ENCODE results near the gene APLP2.
"Not testable (repeated sequence)": the region's sequence is repeated elsewhere in the genome, so short reads cannot be mapped to it uniquely, and the experiment has no call there.

The APLP2 gene

DNA sequence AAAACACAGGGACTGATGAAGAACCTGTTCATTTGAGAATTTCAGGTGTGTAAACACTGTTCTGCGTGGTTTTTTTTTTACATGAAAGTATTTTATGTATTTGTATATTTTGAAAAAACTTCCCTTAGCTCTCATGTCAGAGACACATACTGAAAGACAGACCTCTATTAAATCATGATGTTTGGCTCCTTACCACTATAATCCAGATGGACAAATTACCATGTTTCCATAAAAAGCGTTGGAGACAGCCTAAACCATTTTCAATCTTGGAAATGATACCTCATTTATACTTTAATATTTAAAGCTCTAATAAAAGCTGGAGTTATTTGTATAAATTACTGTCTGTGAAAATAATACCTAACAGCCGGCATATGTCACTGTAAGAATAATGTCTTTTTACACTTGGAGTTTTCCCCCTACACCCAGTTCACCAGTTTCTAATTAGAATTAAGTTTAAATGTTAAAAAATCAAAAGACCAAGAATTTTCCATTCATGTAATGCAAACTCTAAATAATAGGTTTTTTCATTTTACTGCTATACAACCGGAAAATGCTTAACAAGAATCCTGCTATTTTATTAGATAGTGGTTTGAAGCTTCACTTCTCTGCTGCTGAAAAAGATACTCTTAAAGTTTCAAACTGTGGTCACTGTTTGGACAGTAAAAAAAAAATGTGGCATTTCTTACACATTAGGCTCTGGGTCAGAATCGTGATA lies 30.8 kb downstream of the APLP2 start:
- Histone ChIP-seq H3K4me3 (ENCODE audit: low read length) (no peak overlapping the region), H3K4me1 (ENCODE audit: insufficient read depth, low read length) (no peaks in the 10 kb centered on the region), H3K36me3 (ENCODE audit: insufficient read depth, low read length) (no peaks in the 10 kb centered on the region), H3K9me3 (ENCODE audit: low read length) (no peaks in the 10 kb centered on the region), H2AFZ (ENCODE audit: low read depth, low read length) (no peak overlapping the region), H3K27me3 (ENCODE audit: insufficient read depth, low read length) (no peaks in the 10 kb centered on the region)

DNA sequence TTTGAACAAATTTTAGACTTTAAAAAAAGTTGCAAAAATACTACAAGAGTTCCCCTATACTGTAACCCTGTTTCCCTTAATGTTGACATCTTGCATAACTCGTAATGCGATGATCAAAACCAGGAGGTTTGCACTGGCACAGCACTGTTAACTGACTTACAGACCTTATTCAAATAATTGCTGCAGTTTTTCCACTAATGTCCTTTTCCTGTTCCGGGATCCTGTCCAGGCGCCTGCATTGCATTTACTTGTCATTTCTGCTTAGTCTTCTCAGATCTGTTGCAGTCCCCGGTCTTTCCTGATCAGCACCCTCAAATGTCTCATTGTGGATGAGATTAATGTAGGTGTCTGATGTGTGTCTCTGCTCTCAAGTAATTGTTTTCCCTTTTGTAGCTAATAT lies 32.0 kb downstream of the APLP2 start:
- Histone ChIP-seq H2AFZ (ENCODE audit: low read depth, low read length) (no peak overlapping the region), H3K9me3 (ENCODE audit: low read length) (no peaks in the 10 kb centered on the region), H3K27me3 (ENCODE audit: insufficient read depth, low read length) (no peaks in the 10 kb centered on the region), H3K4me3 (ENCODE audit: low read length) (no peak overlapping the region), H3K36me3 (ENCODE audit: insufficient read depth, low read length) (no peaks in the 10 kb centered on the region), H3K4me1 (ENCODE audit: insufficient read depth, low read length) (no peaks in the 10 kb centered on the region)

DNA sequence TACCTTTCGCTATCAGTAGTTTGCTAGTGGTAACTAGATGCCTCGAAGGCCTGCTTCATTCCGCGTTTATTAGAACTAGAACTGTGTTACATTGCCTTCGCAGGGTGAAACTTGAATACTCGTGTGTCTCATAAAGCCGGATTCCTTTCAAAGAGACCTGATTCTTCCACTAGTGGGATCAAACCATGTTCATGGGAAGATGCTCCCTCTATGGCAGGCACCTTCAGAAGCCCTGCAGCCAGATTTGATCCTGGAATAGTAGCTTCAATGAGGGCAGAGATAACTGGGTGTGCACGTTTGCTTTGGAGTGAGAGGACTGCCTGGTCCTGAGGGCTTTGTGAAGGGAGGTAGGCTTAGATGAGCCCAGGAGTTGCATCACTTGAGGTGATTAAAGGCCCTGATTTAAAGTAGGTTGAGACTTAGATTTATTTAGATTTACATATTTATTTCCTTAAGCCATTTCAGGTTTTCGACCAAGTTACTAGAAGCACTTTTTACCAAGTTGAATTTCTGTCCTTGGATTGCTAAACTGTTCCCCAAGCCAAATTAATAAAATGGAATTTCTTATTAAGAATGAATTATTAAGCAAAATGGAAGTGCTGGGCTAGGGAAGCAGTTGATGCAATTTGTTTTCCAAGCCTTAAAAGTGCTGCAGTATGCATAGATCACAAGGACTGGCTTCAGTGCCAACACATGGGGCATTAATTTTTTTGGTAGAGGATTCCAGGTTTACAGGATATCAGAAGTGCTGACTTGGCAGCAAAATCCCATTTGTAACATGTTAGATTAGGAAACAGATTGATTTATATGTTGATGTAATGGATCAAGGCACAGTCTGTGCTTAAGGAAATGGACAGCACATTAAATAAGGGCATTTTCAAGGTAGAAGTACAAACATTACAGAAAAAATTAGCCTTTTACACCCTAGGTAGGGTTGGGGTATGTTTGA lies 32.9 kb downstream of the APLP2 start:
- no peak overlapping the region for H3K4me3 ChIP-seq (ENCODE audit: low read length)
- H3K36me3 ChIP-seq (ENCODE audit: insufficient read depth, low read length), result peaks cover 2% of the 10 kb centered on the region
- no peaks in the 10 kb centered on the region for H3K27me3 ChIP-seq (ENCODE audit: insufficient read depth, low read length)
- H2AFZ ChIP-seq (ENCODE audit: low read depth, low read length), result no peak overlapping the region
- H3K9me3 ChIP-seq (ENCODE audit: low read length), result no peaks in the 10 kb centered on the region
- no peaks in the 10 kb centered on the region for H3K4me1 ChIP-seq (ENCODE audit: insufficient read depth, low read length)

DNA sequence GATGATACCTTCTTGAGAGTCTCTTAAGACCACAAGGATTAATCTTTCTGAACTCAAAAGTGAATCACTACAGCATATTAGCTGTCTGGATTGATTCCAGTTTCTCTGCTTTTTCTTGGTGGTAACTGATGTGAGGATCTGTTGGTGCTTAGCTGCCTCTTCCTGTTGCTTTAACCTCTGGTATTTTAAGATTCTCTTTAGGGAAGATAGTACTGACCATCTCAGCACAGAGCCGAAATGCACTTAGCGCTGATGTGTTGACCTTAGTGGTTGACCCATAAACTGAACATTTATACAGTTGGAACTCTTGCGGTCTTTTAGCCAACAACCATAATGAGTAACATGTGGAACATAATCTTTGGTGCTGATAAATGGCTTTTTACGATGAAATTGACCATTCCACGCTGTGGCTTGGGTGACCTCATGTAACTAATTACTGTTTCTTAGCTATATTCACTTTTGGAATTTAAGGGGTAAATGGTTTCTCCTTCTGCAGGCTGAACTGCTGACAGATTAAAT lies 33.7 kb downstream of the APLP2 start:
- Histone ChIP-seq H3K4me3 (ENCODE audit: low read length) (no peak overlapping the region), H3K9me3 (ENCODE audit: low read length) (no peaks in the 10 kb centered on the region), H3K27me3 (ENCODE audit: insufficient read depth, low read length) (no peaks in the 10 kb centered on the region), H2AFZ (ENCODE audit: low read depth, low read length) (no peak overlapping the region), H3K36me3 (ENCODE audit: insufficient read depth, low read length) (peaks cover 2% of the 10 kb centered on the region), H3K4me1 (ENCODE audit: insufficient read depth, low read length) (no peaks in the 10 kb centered on the region)

DNA sequence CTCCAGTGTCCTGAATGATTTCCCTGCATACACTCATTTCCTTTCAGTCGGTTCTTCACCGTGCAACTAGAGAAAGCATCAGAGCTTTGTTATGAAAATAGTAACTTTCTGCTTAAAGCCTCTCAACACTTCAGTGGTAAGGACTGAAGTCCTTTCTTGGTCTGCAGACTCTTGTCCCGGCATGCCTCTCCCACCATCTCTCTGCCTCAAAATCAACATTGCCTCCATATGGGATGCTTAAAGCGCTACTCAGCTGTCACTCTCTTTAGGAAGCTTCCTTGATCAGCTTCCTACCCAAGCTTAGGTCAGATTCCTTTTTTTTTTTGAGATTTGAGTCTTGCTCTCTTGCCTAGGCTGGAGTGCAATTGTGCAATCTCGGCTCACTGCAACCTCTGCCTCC lies 36.7 kb downstream of the APLP2 start:
- H3K4me1 ChIP-seq (ENCODE audit: insufficient read depth, low read length), result no peaks in the 10 kb centered on the region
- H3K9me3 ChIP-seq (ENCODE audit: low read length), result no peaks in the 10 kb centered on the region
- no peak overlapping the region for H3K4me3 ChIP-seq (ENCODE audit: low read length)
- H3K36me3 ChIP-seq (ENCODE audit: insufficient read depth, low read length), result peaks cover 24% of the 10 kb centered on the region
- no peaks in the 10 kb centered on the region for H3K27me3 ChIP-seq (ENCODE audit: insufficient read depth, low read length)
- no peak overlapping the region for H2AFZ ChIP-seq (ENCODE audit: low read depth, low read length)

DNA sequence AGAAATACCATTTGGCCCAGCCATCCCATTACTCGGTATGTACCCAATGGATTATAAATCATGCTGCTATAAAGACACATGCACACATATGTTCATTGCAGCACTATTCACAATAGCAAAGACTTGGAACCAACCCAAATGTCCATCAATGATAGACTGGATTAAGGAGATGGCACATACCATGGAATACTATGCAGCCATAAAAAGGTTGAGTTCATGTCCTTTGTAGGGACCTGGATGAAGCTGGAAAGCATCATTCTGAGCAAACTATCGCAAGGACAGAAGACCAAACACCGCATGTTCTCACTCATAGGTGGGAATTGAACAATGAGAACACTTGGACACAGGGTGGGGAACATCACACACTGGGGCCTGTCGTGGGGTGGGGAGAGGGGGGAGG lies 39.0 kb downstream of the APLP2 start:
- not testable (repeated sequence) for H3K4me3 ChIP-seq (ENCODE audit: low read length); H3K27me3 ChIP-seq (ENCODE audit: insufficient read depth, low read length); H3K4me1 ChIP-seq (ENCODE audit: insufficient read depth, low read length); H3K9me3 ChIP-seq (ENCODE audit: low read length); H2AFZ ChIP-seq (ENCODE audit: low read depth, low read length)
- H3K36me3 ChIP-seq (ENCODE audit: insufficient read depth, low read length), result peaks cover 46% of the 10 kb centered on the region

DNA sequence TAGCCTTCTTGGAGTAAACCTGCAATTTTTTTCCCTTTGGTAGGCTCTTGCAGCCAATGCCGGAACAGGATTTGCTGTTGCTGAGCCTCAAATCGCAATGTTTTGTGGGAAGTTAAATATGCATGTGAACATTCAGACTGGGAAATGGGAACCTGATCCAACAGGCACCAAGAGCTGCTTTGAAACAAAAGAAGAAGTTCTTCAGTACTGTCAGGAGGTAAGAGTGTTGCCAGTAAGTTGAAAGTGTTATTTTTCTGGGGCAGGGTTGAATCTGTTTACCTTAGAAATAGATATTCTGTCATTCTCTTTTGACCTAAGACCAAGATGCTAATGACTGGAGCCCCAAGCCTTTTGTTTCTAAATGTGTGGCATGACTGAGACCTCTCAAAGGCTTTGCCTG lies 39.7 kb downstream of the APLP2 start:
- Histone ChIP-seq H2AFZ (ENCODE audit: low read depth, low read length) (no peak overlapping the region), H3K9me3 (ENCODE audit: low read length) (no peaks in the 10 kb centered on the region), H3K36me3 (ENCODE audit: insufficient read depth, low read length) (peaks cover 52% of the 10 kb centered on the region), H3K4me1 (ENCODE audit: insufficient read depth, low read length) (no peaks in the 10 kb centered on the region), H3K27me3 (ENCODE audit: insufficient read depth, low read length) (no peaks in the 10 kb centered on the region), H3K4me3 (ENCODE audit: low read length) (no peak overlapping the region)

DNA sequence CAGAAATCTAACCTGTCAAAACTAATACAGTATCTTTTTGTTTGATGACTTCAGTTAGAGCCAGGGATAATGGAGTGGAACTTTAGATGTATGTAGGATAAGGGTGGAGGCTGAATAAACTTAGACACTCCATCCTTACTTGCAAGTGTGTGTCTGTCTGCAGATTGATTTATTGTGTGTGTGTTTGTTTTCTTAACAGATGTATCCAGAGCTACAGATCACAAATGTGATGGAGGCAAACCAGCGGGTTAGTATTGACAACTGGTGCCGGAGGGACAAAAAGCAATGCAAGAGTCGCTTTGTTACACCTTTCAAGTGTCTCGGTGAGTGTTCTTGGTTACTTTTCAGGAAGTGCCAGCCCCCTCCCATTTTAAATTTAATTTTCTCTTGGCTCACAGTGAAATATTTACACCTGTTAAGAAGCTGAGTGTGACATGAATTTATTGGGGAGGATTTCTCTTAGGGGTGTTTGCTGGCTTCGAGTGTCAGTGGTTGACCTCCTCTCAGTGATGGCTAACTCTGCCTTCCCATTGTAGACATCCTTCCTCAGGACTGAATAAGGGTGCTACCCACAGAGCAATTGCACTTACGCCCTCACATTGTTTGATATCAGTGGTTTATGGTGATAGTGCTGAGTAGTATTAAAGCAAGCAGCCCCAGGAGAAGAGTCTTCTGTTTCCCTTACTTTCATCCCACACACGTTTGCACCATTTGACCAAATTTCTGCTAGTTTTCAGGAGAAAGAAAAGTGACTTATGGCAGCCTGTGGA lies 40.8 kb downstream of the APLP2 start:
- no peak overlapping the region for H2AFZ ChIP-seq (ENCODE audit: low read depth, low read length)
- H3K36me3 ChIP-seq (ENCODE audit: insufficient read depth, low read length), result peaks cover 57% of the 10 kb centered on the region
- H3K4me1 ChIP-seq (ENCODE audit: insufficient read depth, low read length), result no peaks in the 10 kb centered on the region
- no peaks in the 10 kb centered on the region for H3K27me3 ChIP-seq (ENCODE audit: insufficient read depth, low read length)
- no peak overlapping the region for H3K4me3 ChIP-seq (ENCODE audit: low read length)
- H3K9me3 ChIP-seq (ENCODE audit: low read length), result no peaks in the 10 kb centered on the region

DNA sequence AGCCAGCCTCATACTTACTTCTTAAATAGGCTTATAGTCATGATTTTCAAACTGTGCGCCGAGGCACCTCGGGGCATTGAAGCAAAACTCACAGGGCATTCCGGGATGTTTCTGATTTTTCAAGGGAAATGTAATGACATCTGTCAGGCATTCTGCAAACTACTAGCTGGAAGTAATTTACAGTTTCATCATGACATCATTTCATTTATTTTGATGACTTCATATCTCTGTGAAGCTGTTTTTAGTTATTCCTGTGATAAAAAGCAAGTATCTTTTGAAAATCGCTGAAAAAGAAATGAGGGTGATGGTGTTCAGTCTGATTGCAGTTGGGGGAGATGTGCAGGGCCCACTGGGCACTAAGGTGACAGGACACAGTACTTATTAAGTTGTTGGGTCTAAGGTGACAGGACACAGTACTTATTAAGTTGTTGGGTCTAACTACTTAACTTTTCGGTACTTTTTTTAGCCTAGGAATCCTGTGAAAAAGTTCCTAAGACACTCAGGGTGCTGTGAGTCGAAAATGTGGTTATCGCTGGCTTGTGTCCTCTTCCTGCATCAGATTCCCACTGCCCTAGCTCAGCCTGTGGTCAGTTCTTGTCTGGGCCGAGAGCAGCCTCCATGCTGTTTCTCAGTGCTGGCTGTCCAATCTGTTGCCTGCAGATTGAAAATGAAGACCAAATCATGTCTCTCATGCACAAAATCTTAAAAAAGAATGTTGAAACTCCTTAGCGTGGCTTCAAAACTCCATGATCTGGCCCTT lies 42.6 kb downstream of the APLP2 start:
- H3K4me1 ChIP-seq (ENCODE audit: insufficient read depth, low read length), result no peaks in the 10 kb centered on the region
- peaks cover 61% of the 10 kb centered on the region for H3K36me3 ChIP-seq (ENCODE audit: insufficient read depth, low read length)
- no peak overlapping the region for H3K4me3 ChIP-seq (ENCODE audit: low read length)
- no peaks in the 10 kb centered on the region for H3K9me3 ChIP-seq (ENCODE audit: low read length)
- no peaks in the 10 kb centered on the region for H3K27me3 ChIP-seq (ENCODE audit: insufficient read depth, low read length)
- no peak overlapping the region for H2AFZ ChIP-seq (ENCODE audit: low read depth, low read length)

DNA sequence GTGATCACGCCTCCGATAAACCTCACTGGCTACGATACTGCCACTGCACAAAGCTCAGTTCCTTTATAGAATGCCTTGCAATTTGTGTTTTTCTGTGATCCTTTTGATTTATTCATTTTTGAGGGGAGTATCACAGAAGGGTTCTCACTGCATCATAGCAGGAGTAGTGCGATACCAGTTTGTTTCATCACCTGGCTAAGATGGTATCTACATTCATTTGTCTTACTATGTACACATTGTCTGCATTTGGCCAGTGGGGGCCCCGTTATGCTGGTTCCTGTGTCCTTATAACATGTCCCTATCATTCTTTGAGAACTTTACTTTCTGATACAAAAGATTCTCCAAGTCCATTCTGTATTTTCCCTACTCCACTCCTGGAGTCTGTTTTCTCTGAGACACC lies 44.6 kb downstream of the APLP2 start:
- Histone ChIP-seq H3K9me3 (ENCODE audit: low read length) (no peaks in the 10 kb centered on the region), H3K4me3 (ENCODE audit: low read length) (no peak overlapping the region), H2AFZ (ENCODE audit: low read depth, low read length) (no peak overlapping the region), H3K27me3 (ENCODE audit: insufficient read depth, low read length) (no peaks in the 10 kb centered on the region), H3K4me1 (ENCODE audit: insufficient read depth, low read length) (no peaks in the 10 kb centered on the region), H3K36me3 (ENCODE audit: insufficient read depth, low read length) (peaks cover 61% of the 10 kb centered on the region)

DNA sequence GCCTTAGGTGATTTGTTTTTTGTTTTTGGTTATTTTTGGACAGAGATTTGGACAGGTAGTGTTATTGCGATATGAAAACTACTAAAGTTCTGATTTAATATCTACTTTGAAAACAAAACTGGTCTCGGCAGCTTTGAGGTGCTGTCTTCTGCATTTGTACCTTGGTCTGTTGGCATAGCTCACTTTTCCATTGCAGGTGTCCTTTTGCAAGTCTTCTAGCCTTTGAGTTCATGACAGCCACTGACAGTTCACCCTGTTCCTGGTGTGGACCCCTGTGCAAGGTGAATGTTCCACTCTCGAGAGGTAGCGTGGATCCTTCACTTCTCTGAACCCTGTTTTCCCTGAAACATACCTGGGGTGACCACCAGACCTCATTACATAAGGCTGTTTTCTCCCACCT lies 45.0 kb downstream of the APLP2 start:
- no peaks in the 10 kb centered on the region for H3K4me1 ChIP-seq (ENCODE audit: insufficient read depth, low read length)
- no peak overlapping the region for H2AFZ ChIP-seq (ENCODE audit: low read depth, low read length)
- no peak overlapping the region for H3K4me3 ChIP-seq (ENCODE audit: low read length)
- H3K9me3 ChIP-seq (ENCODE audit: low read length), result no peaks in the 10 kb centered on the region
- peaks cover 56% of the 10 kb centered on the region for H3K36me3 ChIP-seq (ENCODE audit: insufficient read depth, low read length)
- no peaks in the 10 kb centered on the region for H3K27me3 ChIP-seq (ENCODE audit: insufficient read depth, low read length)

DNA sequence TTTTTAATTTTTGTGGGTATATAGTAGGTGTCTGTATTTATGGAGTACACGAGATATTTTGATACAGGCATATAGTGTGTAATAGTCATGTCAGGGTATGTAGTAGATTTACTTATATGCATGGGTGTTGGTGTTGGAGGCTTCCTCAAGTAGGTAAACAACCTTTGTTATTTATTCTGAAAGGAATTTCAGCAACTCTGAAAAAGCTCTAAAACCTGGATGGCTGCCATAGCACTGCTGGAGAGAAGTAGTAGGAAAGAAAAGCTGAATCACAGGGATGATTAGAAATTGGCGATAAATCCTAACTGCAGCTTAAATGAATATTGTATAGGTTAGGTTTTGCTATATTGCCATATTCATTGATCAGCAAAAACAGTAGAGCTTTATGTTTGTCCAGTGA lies 45.5 kb downstream of the APLP2 start:
- Histone ChIP-seq H3K4me3 (ENCODE audit: low read length) (no peak overlapping the region), H3K4me1 (ENCODE audit: insufficient read depth, low read length) (no peaks in the 10 kb centered on the region), H3K27me3 (ENCODE audit: insufficient read depth, low read length) (no peaks in the 10 kb centered on the region), H3K9me3 (ENCODE audit: low read length) (no peaks in the 10 kb centered on the region), H3K36me3 (ENCODE audit: insufficient read depth, low read length) (peaks cover 52% of the 10 kb centered on the region), H2AFZ (ENCODE audit: low read depth, low read length) (no peak overlapping the region)
